ENCODE measurements around the gene HNRNPH1. TPM values are rescaled to one million over a fixed set of nuclear protein-coding genes. Genes with fewer than 3 reads are reported as not detected.
"Not testable (repeated sequence)": the region's sequence is repeated elsewhere in the genome, so short reads cannot be mapped to it uniquely, and the experiment has no call there.

Gene HNRNPH1
- total RNA-seq, 2 experiments from 2014 or later, result 2,404 to 2,435 TPM

DNA sequence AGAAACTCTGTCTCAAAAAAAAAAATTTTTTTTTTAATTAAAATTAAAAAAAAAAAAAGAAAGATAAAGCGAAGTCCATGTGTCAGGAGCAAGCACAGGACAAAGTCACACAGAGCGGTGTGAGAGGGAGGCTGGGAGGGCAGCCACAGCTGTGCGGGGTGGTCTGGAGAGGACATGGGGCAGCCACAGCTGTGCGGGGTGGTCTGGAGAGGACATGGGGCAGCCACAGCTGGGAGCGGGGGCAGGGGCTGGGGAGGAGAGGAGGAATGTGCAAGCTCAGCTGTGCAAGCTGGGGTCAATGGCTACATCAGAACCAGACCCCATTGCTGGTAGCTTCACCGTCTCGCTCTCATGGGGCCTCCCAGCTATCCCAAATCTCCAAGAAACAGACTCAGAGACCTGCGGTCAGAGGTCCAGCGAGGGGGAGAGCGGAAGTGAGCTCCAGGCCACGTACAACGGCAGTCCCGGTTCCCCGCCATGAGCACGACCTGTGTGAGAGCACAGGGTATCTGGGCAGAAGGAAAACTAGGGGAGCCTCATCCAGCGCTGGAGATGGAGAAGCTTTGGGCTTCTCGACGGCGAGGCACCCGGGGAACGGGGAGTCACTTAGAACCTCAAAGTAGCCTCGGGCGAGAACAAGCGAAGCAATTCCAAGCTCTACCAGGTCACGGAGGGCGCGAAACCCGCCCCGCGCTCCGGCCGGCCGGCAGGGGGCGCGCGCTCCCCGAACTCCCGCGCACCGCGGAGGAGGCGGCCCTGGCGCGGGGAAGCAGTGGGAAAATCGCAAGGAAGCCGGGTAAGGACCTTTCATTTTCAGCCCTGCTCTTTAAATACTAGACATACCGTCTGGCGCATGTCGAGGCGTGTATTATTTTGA is 34.1 kb upstream of the HNRNPH1 start:
- peak; percentile 95 for ATAC-seq (ENCODE audit: poor library complexity)
- H3K27me3 ChIP-seq (ENCODE audit: control insufficient read depth in 1 of 2, insufficient read depth in 2 of 2, low read length in 2 of 2); H3K4me1 Mint-ChIP-seq (ENCODE audit: low read depth); H3K27me3 Mint-ChIP-seq; CTCF ChIA-PET; H3K27ac ChIP-seq (ENCODE audit: low read depth in 1 of 2, low read length in 2 of 2); H3K27ac Mint-ChIP-seq; H3K9me3 Mint-ChIP-seq; H3K4me3 ChIP-seq (ENCODE audit: low read length); H3K36me3 Mint-ChIP-seq (ENCODE audit: low read depth); H3K36me3 ChIP-seq (ENCODE audit: insufficient read depth, low read length); H3K9me3 ChIP-seq (ENCODE audit: control insufficient read depth in 1 of 2, insufficient read depth in 1 of 2, low read length in 2 of 2); POLR2A ChIA-PET; H3K4me1 ChIP-seq (ENCODE audit: insufficient read depth, low read length); DNase-seq; H3K4me3 Mint-ChIP-seq: not testable (repeated sequence)
- intact Hi-C loops (cut with DNase I, micrococcal nuclease), result loop anchor here in 1 of 2 experiments (2.0 to 10.0 kb wide), 2 partner anchors 139 to 493 kb away; no protein-coding TSS in a partner anchor

DNA sequence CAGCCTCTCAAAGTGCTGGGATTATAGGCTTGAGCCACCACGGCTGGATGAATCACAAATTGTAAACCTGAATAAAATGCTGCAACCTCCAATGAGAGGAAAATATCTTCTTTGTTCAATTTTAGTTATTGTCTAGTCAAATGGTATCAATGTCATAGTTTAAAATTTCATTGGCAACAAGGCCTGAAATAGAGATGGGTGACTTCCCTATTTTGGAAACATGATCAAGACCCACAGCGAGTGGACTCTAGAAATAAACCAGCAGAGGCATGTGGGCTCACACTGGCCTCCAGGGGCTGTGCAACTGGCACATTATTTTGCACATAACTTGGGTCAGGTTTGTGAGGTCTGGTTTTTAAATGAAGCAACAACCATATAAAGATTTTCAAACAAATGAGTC is 29.7 kb upstream of the HNRNPH1 start:
- H3K27ac Mint-ChIP-seq; H3K9me3 Mint-ChIP-seq; ATAC-seq (ENCODE audit: poor library complexity); H3K4me1 Mint-ChIP-seq (ENCODE audit: low read depth); H3K36me3 ChIP-seq (ENCODE audit: insufficient read depth, low read length); POLR2A ChIA-PET; H3K36me3 Mint-ChIP-seq (ENCODE audit: low read depth); H3K4me3 ChIP-seq (ENCODE audit: low read length); H3K4me1 ChIP-seq (ENCODE audit: insufficient read depth, low read length); CTCF ChIA-PET; H3K27me3 Mint-ChIP-seq; H3K9me3 ChIP-seq (ENCODE audit: control insufficient read depth in 1 of 2, insufficient read depth in 1 of 2, low read length in 2 of 2); H3K27me3 ChIP-seq (ENCODE audit: control insufficient read depth in 1 of 2, insufficient read depth in 2 of 2, low read length in 2 of 2); DNase-seq; H3K4me3 Mint-ChIP-seq; H3K27ac ChIP-seq (ENCODE audit: low read depth in 1 of 2, low read length in 2 of 2): not testable (repeated sequence)
- intact Hi-C loops (cut with DNase I, micrococcal nuclease), result loop anchor here in 1 of 2 experiments (10.0 kb wide), 1 partner anchor 488 kb away; no protein-coding TSS in a partner anchor

DNA sequence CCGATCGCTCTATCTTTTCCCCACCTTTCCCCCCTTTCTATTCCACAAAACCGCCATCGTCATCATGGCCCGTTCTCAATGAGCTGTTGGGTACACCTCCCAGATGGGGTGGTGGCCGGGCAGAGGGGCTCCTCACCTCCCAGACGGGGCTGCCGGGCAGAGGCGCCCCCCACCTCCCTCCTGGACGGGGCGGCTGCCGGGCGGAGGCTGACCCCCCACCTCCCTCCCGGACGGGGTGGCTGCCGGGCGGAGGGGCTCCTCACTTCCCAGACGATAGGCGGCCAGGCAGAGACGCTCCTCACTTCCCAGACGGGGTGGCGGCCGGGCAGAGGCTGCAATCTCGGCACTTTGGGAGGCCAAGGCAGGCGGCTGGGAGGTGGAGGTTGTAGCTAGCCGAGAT is 26.8 kb upstream of the HNRNPH1 start:
- H3K4me1 Mint-ChIP-seq (ENCODE audit: low read depth); DNase-seq; H3K4me3 ChIP-seq (ENCODE audit: low read length); H3K27ac Mint-ChIP-seq; H3K27me3 ChIP-seq (ENCODE audit: control insufficient read depth in 1 of 2, insufficient read depth in 2 of 2, low read length in 2 of 2); H3K9me3 ChIP-seq (ENCODE audit: control insufficient read depth in 1 of 2, insufficient read depth in 1 of 2, low read length in 2 of 2); CTCF ChIA-PET; POLR2A ChIA-PET; ATAC-seq (ENCODE audit: poor library complexity); H3K9me3 Mint-ChIP-seq; H3K36me3 Mint-ChIP-seq (ENCODE audit: low read depth); H3K4me3 Mint-ChIP-seq; H3K4me1 ChIP-seq (ENCODE audit: insufficient read depth, low read length); H3K27me3 Mint-ChIP-seq; H3K27ac ChIP-seq (ENCODE audit: low read depth in 1 of 2, low read length in 2 of 2); H3K36me3 ChIP-seq (ENCODE audit: insufficient read depth, low read length): not testable (repeated sequence)
- intact Hi-C loops (cut with DNase I, micrococcal nuclease), result loop anchor here in 1 of 2 experiments (10.0 kb wide), 1 partner anchor 485 kb away; no protein-coding TSS in a partner anchor

DNA sequence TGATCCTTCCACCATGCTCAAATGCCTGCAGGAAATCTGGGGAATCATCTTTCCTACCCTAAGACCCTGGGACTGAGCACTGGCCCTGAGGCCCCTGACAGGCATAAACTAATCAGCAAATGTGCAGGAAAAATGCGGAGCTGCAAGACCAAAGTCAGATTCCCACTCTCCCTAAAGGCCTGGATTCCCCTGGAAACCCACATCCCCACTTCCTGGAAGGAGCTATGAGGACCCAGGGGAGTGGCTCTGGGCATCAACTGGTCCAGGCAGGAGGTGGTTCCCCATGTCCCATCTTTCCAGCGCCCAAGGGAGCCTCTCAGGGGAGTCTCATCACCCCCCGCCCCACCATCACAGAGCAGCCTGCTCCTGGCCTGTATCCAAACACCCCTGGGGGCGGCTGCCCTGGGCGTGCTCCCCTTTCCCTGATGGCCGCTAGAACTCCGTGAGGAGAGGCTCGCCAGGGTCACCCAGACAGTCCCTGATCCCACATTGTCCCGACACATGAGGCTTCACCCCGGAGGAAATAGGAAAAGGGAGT is 25.8 kb upstream of the HNRNPH1 start:
- DNase-seq; H3K27ac Mint-ChIP-seq; ATAC-seq (ENCODE audit: poor library complexity); H3K4me1 ChIP-seq (ENCODE audit: insufficient read depth, low read length); H3K4me1 Mint-ChIP-seq (ENCODE audit: low read depth); H3K27me3 Mint-ChIP-seq; H3K9me3 ChIP-seq (ENCODE audit: control insufficient read depth in 1 of 2, insufficient read depth in 1 of 2, low read length in 2 of 2); H3K36me3 ChIP-seq (ENCODE audit: insufficient read depth, low read length); H3K27me3 ChIP-seq (ENCODE audit: control insufficient read depth in 1 of 2, insufficient read depth in 2 of 2, low read length in 2 of 2); H3K27ac ChIP-seq (ENCODE audit: low read depth in 1 of 2, low read length in 2 of 2); H3K36me3 Mint-ChIP-seq (ENCODE audit: low read depth); H3K4me3 ChIP-seq (ENCODE audit: low read length); CTCF ChIA-PET; POLR2A ChIA-PET; H3K9me3 Mint-ChIP-seq; H3K4me3 Mint-ChIP-seq: not testable (repeated sequence)
- intact Hi-C loops (cut with DNase I, micrococcal nuclease), result loop anchor here in 1 of 2 experiments (10.0 kb wide), 1 partner anchor 436 kb away; no protein-coding TSS in a partner anchor

Measured in CD4-positive, alpha-beta T cell (primary cell).